Smooth muscle cell (in vitro differentiated cells): ENCODE measurements around the gene INPP5E. TPM values are rescaled to one million over a fixed set of nuclear protein-coding genes. Genes with fewer than 3 reads are reported as not detected.

Source experiments
- DNase-seq: peaks from one replicate; lab custom pipeline; 2025; ENCODE audit not compliant: unreplicated experiment; lab: John Stamatoyannopoulos, UW
- H2AFZ ChIP-seq: fragments of 200-600 bp; sonication (generic); 2 replicates; pipeline ENCODE4 v1.6.0; 2016; ENCODE audit warnings: antibody characterized with exemption, low read depth, mild to moderate bottlenecking
- H3F3A ChIP-seq: fragments of 200-600 bp; sonication (generic); 2 replicates; pipeline ENCODE4 v1.6.0; 2017; ENCODE audit warnings: antibody characterized with exemption, low read depth
- H3K27ac ChIP-seq: fragments of 200-600 bp; sonication (generic); 2 replicates; pipeline ENCODE4 v1.5.1; 2016; ENCODE audit warnings: low read depth, mild to moderate bottlenecking
- H3K27me3 ChIP-seq: fragments of 200-600 bp; sonication (generic); 2 replicates; pipeline ENCODE4 v1.6.1; 2016; ENCODE audit warnings: low read depth, mild to moderate bottlenecking
- H3K36me3 ChIP-seq: fragments of 200-600 bp; sonication (generic); 2 replicates; pipeline ENCODE4 v1.5.1; 2016; ENCODE audit warnings: low read depth
- H3K4me1 ChIP-seq: fragments of 200-600 bp; sonication (generic); 2 replicates; pipeline ENCODE4 v1.5.1; 2016; ENCODE audit warnings: low read depth
- H3K4me2 ChIP-seq: fragments of 200-600 bp; sonication (generic); 2 replicates; pipeline ENCODE4 v1.6.0; 2016; ENCODE audit warnings: mild to moderate bottlenecking
- H3K4me3 ChIP-seq: fragments of 200-600 bp; sonication (generic); 2 replicates; pipeline ENCODE4 v1.5.1; 2016; ENCODE audit warnings: mild to moderate bottlenecking
- H3K79me2 ChIP-seq: fragments of 200-600 bp; sonication (generic); 2 replicates; pipeline ENCODE4 v1.6.0; 2016; ENCODE audit warnings: low read depth, mild to moderate bottlenecking
- H3K9ac ChIP-seq: fragments of 200-600 bp; sonication (generic); 2 replicates; pipeline ENCODE4 v1.6.0; 2016; ENCODE audit warnings: low read depth
- H3K9me3 ChIP-seq: fragments of 200-600 bp; sonication (generic); replicated peaks from 2 replicates; pipeline ENCODE4 v1.5.1; 2016; ENCODE audit warnings: low read depth
- H4K20me1 ChIP-seq: fragments of 200-600 bp; sonication (generic); 2 replicates; pipeline ENCODE4 v1.6.0; 2016; ENCODE audit warnings: low read depth
- CTCF ChIP-seq: fragments of 200-600 bp; sonication (generic); IDR thresholded peaks from 2 replicates; pipeline ENCODE4 v1.5.1; 2017; ENCODE audit warnings: borderline replicate concordance, mild to moderate bottlenecking, antibody characterized with exemption; ENCODE audit not compliant: insufficient read depth, poor library complexity, severe bottlenecking
- WGBS: methylation state at CpG from one replicate; pipeline ENCODE4 v1.1.7; 2016; ENCODE audit warnings: low lambda C conversion rate; 5-methylcytosine and 5-hydroxymethylcytosine counted together
- polyA plus RNA-seq: library from polyadenylated mRNA; unstranded; fragments of >200 nt; fragmentation: Nextera tagmentation; extraction: Ambion mirVana; gene quantifications from 2 replicates; pipeline ENCODE4 v1.2.1, GENCODE V29; 2016
- total RNA-seq: library from RNA; depleted of rRNA; stranded (reverse); fragments of >200 nt; gene quantifications from 2 replicates; pipeline ENCODE4 v1.2.3, GENCODE V29; 2014

The INPP5E gene
- total and polyA plus RNA-seq, 2 experiments from 2014 or later: 2.8 to 7.7 TPM

DNA sequence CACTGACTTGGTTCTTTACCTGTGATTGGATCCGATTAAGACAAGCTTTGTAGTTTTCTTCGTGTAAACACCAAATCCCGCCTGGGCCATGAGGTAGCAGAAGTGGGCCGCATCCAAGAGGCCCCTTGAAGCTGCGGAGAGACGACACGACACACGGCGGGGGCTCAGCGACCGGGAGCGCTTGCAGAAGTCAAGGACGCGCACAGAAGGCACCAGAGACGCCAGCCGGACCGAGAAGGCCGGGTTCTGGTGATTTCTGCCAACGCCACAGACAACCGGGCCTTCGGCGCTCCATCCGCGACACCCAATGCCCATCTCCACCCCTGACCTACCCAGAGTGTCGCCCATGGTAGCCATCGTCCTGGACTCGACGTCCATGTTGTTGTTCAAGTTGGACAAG, 19.8 kb upstream of the INPP5E start:
- Histone ChIP-seq H3K4me3 (no peak overlapping the region), H2AFZ (no peak overlapping the region), H3K9me3 (no peaks in the 10 kb centered on the region), H4K20me1 (peaks cover 94% of the 10 kb centered on the region), H3K9ac (no peak overlapping the region), H3K4me2 (no peak overlapping the region), H3K27ac (no peak overlapping the region), H3F3A (no peaks in the 10 kb centered on the region), H3K4me1 (no peaks in the 10 kb centered on the region), H3K27me3 (no peaks in the 10 kb centered on the region), H3K79me2 (peaks cover 16% of the 10 kb centered on the region), H3K36me3 (peaks cover 9% of the 10 kb centered on the region)
- WGBS: 99% methylated on average over 18 of the region's 28 CpGs
- TF ChIP-seq CTCF: no peak
- DNase-seq: no peak

DNA sequence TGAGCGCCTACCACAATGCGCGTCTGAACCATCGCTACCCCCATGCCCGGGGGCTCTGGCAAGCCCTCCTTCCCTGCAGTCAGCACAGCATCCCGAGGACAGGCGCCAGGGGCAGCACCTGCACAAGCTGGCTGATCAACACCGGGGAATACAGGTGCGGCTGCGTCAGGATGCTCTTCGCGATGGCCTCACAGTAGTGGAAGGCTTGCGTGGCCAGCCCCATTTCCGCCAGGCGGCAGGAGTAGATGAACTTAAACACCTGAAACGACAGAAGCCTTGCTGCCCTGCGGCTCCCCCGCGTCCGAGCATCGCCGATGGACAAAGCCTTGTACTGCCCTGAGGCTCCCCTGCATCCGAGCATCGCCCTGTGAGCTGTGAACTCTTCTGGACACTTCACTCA, 17.7 kb upstream of the INPP5E start:
- Histone ChIP-seq H3K9me3 (no peaks in the 10 kb centered on the region), H3K27me3 (no peaks in the 10 kb centered on the region), H3K9ac (no peak overlapping the region), H3K79me2 (peaks cover 5% of the 10 kb centered on the region), H3F3A (no peaks in the 10 kb centered on the region), H3K4me2 (no peak overlapping the region), H2AFZ (no peak overlapping the region), H3K4me1 (no peaks in the 10 kb centered on the region), H3K27ac (no peak overlapping the region), H3K4me3 (no peak overlapping the region), H3K36me3 (peaks cover 2% of the 10 kb centered on the region), H4K20me1 (peaks cover 93% of the 10 kb centered on the region)
- 98% methylated on average over 24 of the region's 24 CpGs for WGBS
- DNase-seq: no peak
- TF ChIP-seq CTCF: no peak

DNA sequence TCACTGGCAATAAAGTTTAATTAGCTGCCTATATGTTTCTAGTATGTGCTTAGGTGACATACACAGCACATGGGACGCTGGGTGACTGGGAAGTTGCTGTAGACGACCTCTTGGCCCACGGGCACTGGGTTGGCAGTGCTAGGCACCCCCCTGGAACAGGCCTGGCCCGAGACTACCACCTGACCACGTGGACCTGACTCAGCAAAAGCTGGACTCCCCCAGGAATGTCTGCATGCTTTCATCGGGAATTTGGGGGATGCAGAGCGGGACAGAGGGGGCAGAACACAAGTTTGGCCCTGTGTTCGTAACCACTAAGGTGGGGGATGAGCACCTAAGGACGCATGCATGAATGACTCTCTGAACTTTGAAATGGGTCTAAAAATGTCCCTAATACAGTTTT, 16.6 kb upstream of the INPP5E start:
- no peak overlapping the region for H3K9ac ChIP-seq
- no peak overlapping the region for H3K27ac ChIP-seq
- WGBS: 95% methylated on average over 9 of the region's 9 CpGs
- no peak for TF ChIP-seq CTCF
- H4K20me1 ChIP-seq: peaks cover 92% of the 10 kb centered on the region
- no peaks in the 10 kb centered on the region for H3K27me3 ChIP-seq
- no peaks in the 10 kb centered on the region for H3F3A ChIP-seq
- H2AFZ ChIP-seq: no peak overlapping the region
- H3K4me2 ChIP-seq: no peak overlapping the region
- no peak overlapping the region for H3K4me3 ChIP-seq
- H3K79me2 ChIP-seq: peaks cover 5% of the 10 kb centered on the region
- DNase-seq: no peak
- peaks cover 2% of the 10 kb centered on the region for H3K36me3 ChIP-seq
- no peaks in the 10 kb centered on the region for H3K9me3 ChIP-seq
- no peaks in the 10 kb centered on the region for H3K4me1 ChIP-seq
